H9 (cell line): Measurements from ENCODE around the gene DENND11. TPM values are rescaled to one million over a fixed set of nuclear protein-coding genes. Genes with fewer than 3 reads are reported as not detected.

Experiments
- DNase-seq: peaks from one replicate; pipeline ENCODE4 v3.0.0-alpha.2; 2017
- H2AFZ ChIP-seq: one replicate; pipeline ENCODE4 v1.6.1; 2013; ENCODE audit warnings: mild to moderate bottlenecking, low read length, control low read depth, moderate library complexity
- H2AK5ac ChIP-seq: 2 replicates; pipeline ENCODE4 v1.6.1; 2013; ENCODE audit warnings: low read length, control low read depth, mixed read lengths; ENCODE audit not compliant: insufficient read length
- H2BK120ac ChIP-seq: one replicate; pipeline ENCODE4 v1.6.1; 2013; ENCODE audit warnings: low read depth, mild to moderate bottlenecking, low read length, control low read depth, inconsistent platforms; ENCODE audit not compliant: poor library complexity, severe bottlenecking
- H2BK12ac ChIP-seq: 2 replicates; pipeline ENCODE4 v1.6.1; 2013; ENCODE audit warnings: low read length, control low read depth, mixed read lengths, low read depth; ENCODE audit not compliant: insufficient read length
- H2BK15ac ChIP-seq: 2 replicates; pipeline ENCODE4 v1.6.1; 2013; ENCODE audit warnings: low read depth, low read length, control low read depth
- H2BK20ac ChIP-seq: one replicate; pipeline ENCODE4 v1.6.1; 2013; ENCODE audit warnings: low read depth, mild to moderate bottlenecking, low read length, control low read depth, inconsistent platforms; ENCODE audit not compliant: poor library complexity, severe bottlenecking
- H2BK5ac ChIP-seq: 2 replicates; pipeline ENCODE4 v1.6.1; 2013; ENCODE audit warnings: low read length, control low read depth, mixed read lengths; ENCODE audit not compliant: insufficient read length
- H3K14ac ChIP-seq: 2 replicates; pipeline ENCODE4 v1.6.1; 2013; ENCODE audit warnings: low read length, control low read depth; ENCODE audit not compliant: insufficient read depth
- H3K18ac ChIP-seq: 2 replicates; pipeline ENCODE4 v1.6.1; 2013; ENCODE audit warnings: low read depth, mild to moderate bottlenecking, mixed read lengths, low read length, control low read depth; ENCODE audit not compliant: insufficient read length
- H3K23ac ChIP-seq: 2 replicates; pipeline ENCODE4 v1.6.1; 2013; ENCODE audit warnings: low read length, control low read depth, mixed read lengths, low read depth; ENCODE audit not compliant: insufficient read length
- H3K23me2 ChIP-seq: 2 replicates; pipeline ENCODE4 v1.6.1; 2013; ENCODE audit warnings: low read depth, mild to moderate bottlenecking, mixed read lengths, low read length, control low read depth; ENCODE audit not compliant: insufficient read length, poor library complexity, severe bottlenecking
- H3K27ac ChIP-seq: 2 replicates; pipeline ENCODE4 v1.5.1; 2013; ENCODE audit warnings: low read length, control low read depth, mixed read lengths, low read depth; ENCODE audit not compliant: insufficient read length
- H3K27me3 ChIP-seq: 2 replicates; pipeline ENCODE4 v1.6.1; 2013; ENCODE audit warnings: low read length, control low read depth, inconsistent platforms; ENCODE audit not compliant: insufficient read depth
- H3K4ac ChIP-seq: 2 replicates; pipeline ENCODE4 v1.6.1; 2013; ENCODE audit warnings: low read depth, mild to moderate bottlenecking, control low read depth, inconsistent platforms, low read length, moderate library complexity
- H3K4me1 ChIP-seq: 2 replicates; pipeline ENCODE4 v1.6.1; 2013; ENCODE audit warnings: low read length, control low read depth, inconsistent platforms; ENCODE audit not compliant: insufficient read depth
- H3K4me2 ChIP-seq: 2 replicates; pipeline ENCODE4 v1.6.1; 2013; ENCODE audit warnings: low read length, control low read depth, mixed read lengths; ENCODE audit not compliant: insufficient read length, insufficient read depth
- H3K56ac ChIP-seq: 2 replicates; pipeline ENCODE4 v1.6.1; 2013; ENCODE audit warnings: low read depth, mild to moderate bottlenecking, mixed read lengths, low read length, control low read depth; ENCODE audit not compliant: insufficient read length
- H3K79me1 ChIP-seq: 2 replicates; pipeline ENCODE4 v1.6.1; 2013; ENCODE audit warnings: low read depth, mild to moderate bottlenecking, moderate library complexity, low read length, control low read depth, inconsistent platforms; ENCODE audit not compliant: insufficient read depth, poor library complexity, severe bottlenecking
- H3K79me2 ChIP-seq: 2 replicates; pipeline ENCODE4 v1.6.1; 2013; ENCODE audit warnings: low read length, control low read depth, inconsistent platforms; ENCODE audit not compliant: insufficient read depth
- H3K9ac ChIP-seq: 2 replicates; pipeline ENCODE4 v1.6.1; 2013; ENCODE audit warnings: low read length, control low read depth, mixed read lengths; ENCODE audit not compliant: insufficient read length; ENCODE audit errors: extremely low read depth
- H3K9me3 ChIP-seq: one replicate; pipeline ENCODE4 v1.6.1; 2013; ENCODE audit warnings: low read depth, low read length, inconsistent platforms; ENCODE audit not compliant: control insufficient read depth
- H3T11ph ChIP-seq: one replicate; pipeline ENCODE4 v1.6.1; 2013; ENCODE audit warnings: mild to moderate bottlenecking, low read length, control low read depth, inconsistent platforms
- H4K20me1 ChIP-seq: one replicate; pipeline ENCODE4 v1.6.1; 2013; ENCODE audit not compliant: control insufficient read depth, insufficient read length, insufficient read depth
- H4K5ac ChIP-seq: 2 replicates; pipeline ENCODE4 v1.6.1; 2013; ENCODE audit warnings: low read depth, mild to moderate bottlenecking, mixed read lengths, low read length, control low read depth; ENCODE audit not compliant: insufficient read length
- H4K8ac ChIP-seq: replicated peaks from 2 replicates; pipeline ENCODE4 v1.6.1; 2013; ENCODE audit warnings: low read length, control low read depth, mixed read lengths, low read depth; ENCODE audit not compliant: insufficient read length
- H4K91ac ChIP-seq: 2 replicates; pipeline ENCODE4 v1.6.1; 2013; ENCODE audit warnings: low read depth, mild to moderate bottlenecking, moderate library complexity, mixed read lengths, low read length, control low read depth; ENCODE audit not compliant: insufficient read length
- H3K27ac Mint-ChIP-seq, 3 experiments: 2 replicates in 2 of 3; 3 replicates in 1 of 3; pipeline ENCODE4 v1.8.0; 2020 to 2021; ENCODE audit warnings: mixed read lengths in 3 of 3, mild to moderate bottlenecking in 1 of 3, moderate library complexity in 1 of 3
- H3K27me3 Mint-ChIP-seq: 2 replicates; pipeline ENCODE4 v1.8.0; 2021; ENCODE audit warnings: low read depth, mild to moderate bottlenecking, moderate library complexity, mixed read lengths
- H3K36me3 Mint-ChIP-seq, 3 experiments: 2 replicates in 2 of 3; 3 replicates in 1 of 3; pipeline ENCODE4 v1.8.0; 2020 to 2021; ENCODE audit warnings: low read depth in 3 of 3, mixed read lengths in 3 of 3; ENCODE audit not compliant: insufficient read depth in 1 of 3
- H3K4me1 Mint-ChIP-seq, 2 experiments: 2 replicates each; pipeline ENCODE4 v1.8.0; 2020; ENCODE audit warnings: mixed read lengths in 2 of 2
- H3K4me3 Mint-ChIP-seq, 2 experiments: 2 replicates in 1 of 2; 3 replicates in 1 of 2; pipeline ENCODE4 v1.8.0; 2020 to 2021; ENCODE audit warnings: mild to moderate bottlenecking in 2 of 2, mixed read lengths in 2 of 2, moderate library complexity in 1 of 2
- H3K9me3 Mint-ChIP-seq, 2 experiments: 2 replicates in 1 of 2; 3 replicates in 1 of 2; pipeline ENCODE4 v1.8.0; 2020; ENCODE audit warnings: mild to moderate bottlenecking in 2 of 2, mixed read lengths in 2 of 2, moderate library complexity in 1 of 2
- CTCF ChIP-seq: fragments of 200-600 bp; sonication (generic); conservative IDR thresholded peaks from 3 replicates; pipeline ENCODE4 v1.8.0; 2021; ENCODE audit warnings: antibody characterized with exemption, mild to moderate bottlenecking
- WGBS: extraction: QIAGEN DNeasy Blood & Tissue Kit; methylation state at CpG from one replicate; pipeline ENCODE4 v1.1.7; 2013; ENCODE audit warnings: missing lambda C conversion rate, low lambda C conversion rate, mixed read lengths; ENCODE audit not compliant: insufficient read length; ENCODE audit errors: extremely low coverage; 5-methylcytosine and 5-hydroxymethylcytosine counted together
- total RNA-seq: library from RNA; stranded (reverse); gene quantifications from 2 replicates; pipeline ENCODE4 v1.2.1, GENCODE V29; 2021

DENND11 gene
- total RNA-seq, 1 experiment from 2014 or later, result 21.9 TPM

- no peak for DNase-seq
- Histone ChIP-seq H3K9me3 (no peaks in the 10 kb centered on the region), H4K20me1 (no peaks in the 10 kb centered on the region), H3K56ac (no peak overlapping the region), H3K4ac (no peak overlapping the region), H3K79me1 (no peaks in the 10 kb centered on the region), H2BK20ac (no peak overlapping the region), H3K4me2 (no peak overlapping the region), H2BK12ac (no peak overlapping the region), H3K27me3 (no peaks in the 10 kb centered on the region), H4K8ac (no peak overlapping the region), H2AFZ (no peak overlapping the region), H3T11ph (no peak overlapping the region), H3K9ac (no peak overlapping the region), H3K23ac (no peak overlapping the region), H3K79me2 (no peaks in the 10 kb centered on the region), H2BK15ac (no peak overlapping the region), H3K14ac (no peak overlapping the region), H3K4me1 (no peaks in the 10 kb centered on the region), H4K5ac (no peak overlapping the region), H2BK120ac (no peak overlapping the region), H3K27ac (no peak overlapping the region), H3K23me2 (no peaks in the 10 kb centered on the region), H3K18ac (no peak overlapping the region), H4K91ac (no peak overlapping the region), H2BK5ac (no peak overlapping the region), H2AK5ac (no peak overlapping the region)
- no CpG with 5 or more reads among the region's 18 CpGs for WGBS
- no peaks in the 10 kb centered on the region for H3K4me1 Mint-ChIP-seq
- no peak for TF ChIP-seq CTCF
- H3K27ac Mint-ChIP-seq, result peak overlapping the region in 1 of 3 experiments; percentile 4; a peak in 1 of 7 replicates
- H3K9me3 Mint-ChIP-seq, result no peaks in the 10 kb centered on the region; a peak in 1 of 5 replicates
- peaks cover 19 to 59% (median 50%) of the 10 kb centered on the region in 3 experiments; a peak in 6 of 7 replicates for H3K36me3 Mint-ChIP-seq
- H3K27me3 Mint-ChIP-seq, result no peaks in the 10 kb centered on the region
- H3K4me3 Mint-ChIP-seq, result no peak overlapping the region
These were observed 36.5 kb downstream of the DENND11 start for GRCh38 chr7:141665208-141666035.
